ENCODE measurements around the gene DTL.

Gene DTL

DNA sequence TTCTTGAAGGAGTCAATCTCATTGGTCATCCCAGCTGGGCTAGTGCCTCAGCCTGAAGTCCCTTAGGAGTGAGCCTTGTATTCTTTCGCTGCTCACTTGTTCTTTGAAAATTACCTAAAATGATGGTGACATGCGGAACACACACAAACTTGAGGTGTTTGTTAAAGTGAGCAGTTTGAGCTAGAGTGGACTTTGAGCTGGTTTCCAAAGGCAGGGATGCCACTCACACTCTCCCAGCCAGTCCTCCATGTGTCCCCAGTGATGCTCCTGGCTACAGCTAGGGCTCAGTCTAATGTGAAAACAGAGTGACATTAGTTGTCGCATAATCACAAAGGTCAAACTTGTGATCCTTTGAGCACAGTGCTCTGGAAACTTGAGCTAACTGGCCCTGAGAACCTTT lies 84.3 kb downstream of the DTL start:
- Histone ChIP-seq H3K27me3 (ENCODE audit: control insufficient read depth, insufficient read depth, low read length) (no peaks in the 10 kb centered on the region), H3K4me3 (ENCODE audit: low read depth, low read length) (no peak overlapping the region), H3K9me3 (ENCODE audit: control insufficient read depth, low read length) (no peaks in the 10 kb centered on the region), H3K4me2 (ENCODE audit: low read length) (no peak overlapping the region), H3K79me2 (no peaks in the 10 kb centered on the region), H3K36me3 (ENCODE audit: control insufficient read depth, insufficient read depth, low read length) (no peaks in the 10 kb centered on the region), H3K4me1 (no peaks in the 10 kb centered on the region), H3K9ac (no peak overlapping the region), H2AFZ (no peak overlapping the region), H3K27ac (no peak overlapping the region)
- TF ChIP-seq, protein P1, sequence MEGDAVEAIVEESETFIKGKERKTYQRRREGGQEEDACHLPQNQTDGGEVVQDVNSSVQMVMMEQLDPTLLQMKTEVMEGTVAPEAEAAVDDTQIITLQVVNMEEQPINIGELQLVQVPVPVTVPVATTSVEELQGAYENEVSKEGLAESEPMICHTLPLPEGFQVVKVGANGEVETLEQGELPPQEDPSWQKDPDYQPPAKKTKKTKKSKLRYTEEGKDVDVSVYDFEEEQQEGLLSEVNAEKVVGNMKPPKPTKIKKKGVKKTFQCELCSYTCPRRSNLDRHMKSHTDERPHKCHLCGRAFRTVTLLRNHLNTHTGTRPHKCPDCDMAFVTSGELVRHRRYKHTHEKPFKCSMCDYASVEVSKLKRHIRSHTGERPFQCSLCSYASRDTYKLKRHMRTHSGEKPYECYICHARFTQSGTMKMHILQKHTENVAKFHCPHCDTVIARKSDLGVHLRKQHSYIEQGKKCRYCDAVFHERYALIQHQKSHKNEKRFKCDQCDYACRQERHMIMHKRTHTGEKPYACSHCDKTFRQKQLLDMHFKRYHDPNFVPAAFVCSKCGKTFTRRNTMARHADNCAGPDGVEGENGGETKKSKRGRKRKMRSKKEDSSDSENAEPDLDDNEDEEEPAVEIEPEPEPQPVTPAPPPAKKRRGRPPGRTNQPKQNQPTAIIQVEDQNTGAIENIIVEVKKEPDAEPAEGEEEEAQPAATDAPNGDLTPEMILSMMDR (IDR thresholded peaks at IDR 0.05) = no peak

DNA sequence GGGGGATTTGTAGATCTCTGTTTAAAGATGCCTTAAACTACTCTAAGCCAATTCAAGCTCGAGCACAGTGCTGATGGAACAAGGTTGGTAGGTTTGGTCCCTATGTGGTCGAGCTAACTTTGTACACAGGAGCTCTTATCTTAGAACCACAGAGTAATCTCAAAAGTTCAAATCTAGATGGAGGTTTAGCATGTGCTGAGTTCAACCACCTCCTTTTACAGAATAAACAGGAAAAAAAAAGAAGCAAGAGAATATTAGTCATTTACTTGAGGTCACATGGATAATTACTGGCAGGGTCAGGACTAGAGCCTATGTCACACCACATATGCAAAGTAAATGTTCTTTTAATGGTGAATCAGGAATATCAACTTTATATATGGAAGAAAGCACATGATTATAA lies 86.2 kb downstream of the DTL start:
- Histone ChIP-seq H3K27me3 (ENCODE audit: control insufficient read depth, insufficient read depth, low read length) (no peaks in the 10 kb centered on the region), H3K27ac (no peak overlapping the region), H2AFZ (no peak overlapping the region), H3K79me2 (no peaks in the 10 kb centered on the region), H3K4me1 (no peaks in the 10 kb centered on the region), H3K4me3 (ENCODE audit: low read depth, low read length) (no peak overlapping the region), H3K36me3 (ENCODE audit: control insufficient read depth, insufficient read depth, low read length) (no peaks in the 10 kb centered on the region), H3K9ac (no peak overlapping the region), H3K4me2 (ENCODE audit: low read length) (no peak overlapping the region), H3K9me3 (ENCODE audit: control insufficient read depth, low read length) (no peaks in the 10 kb centered on the region)
- TF ChIP-seq, protein P1 (IDR thresholded peaks at IDR 0.05) = no peak

DNA sequence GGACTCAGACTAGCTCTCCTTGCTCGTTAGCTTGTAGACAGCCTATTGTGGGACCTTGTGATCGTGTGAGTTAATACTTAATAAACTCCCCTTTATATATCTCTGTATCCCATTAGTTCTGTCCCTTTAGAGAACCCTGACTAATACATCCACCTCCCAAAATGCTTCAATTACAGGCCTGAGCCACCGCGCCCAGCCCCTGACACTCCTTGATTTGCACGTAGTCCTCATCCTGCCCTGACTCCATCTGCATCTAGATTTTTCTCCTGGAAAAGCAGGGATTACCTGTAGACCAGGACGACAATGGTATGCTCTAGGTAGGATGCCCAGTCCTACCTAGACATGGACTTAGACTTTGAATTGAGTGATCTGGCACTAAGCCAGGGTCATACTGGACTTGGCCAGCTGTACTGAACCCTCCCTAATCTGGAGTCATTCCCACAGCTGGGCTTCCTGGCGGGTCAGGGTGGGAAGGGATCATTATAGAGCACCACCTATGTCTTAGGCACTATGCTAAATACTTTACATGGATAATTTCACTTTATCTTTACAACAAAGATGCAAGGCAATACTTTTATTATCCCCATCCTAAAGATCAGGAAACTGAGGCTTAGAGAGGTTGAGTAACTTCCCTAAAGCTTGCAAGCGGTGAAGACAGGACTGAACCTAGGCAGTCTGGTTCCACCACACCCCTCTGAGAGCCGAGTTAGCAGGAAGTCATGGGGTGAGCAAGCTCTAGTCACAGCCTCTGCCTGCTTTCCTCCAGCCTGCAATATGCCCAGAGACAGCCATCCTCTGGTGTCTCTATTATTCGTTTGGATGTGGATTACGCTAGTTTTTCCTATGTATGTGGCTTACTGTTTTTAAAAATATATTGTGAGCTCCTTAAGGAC lies 89.4 kb downstream of the DTL start:
- Histone ChIP-seq H3K9me3 (ENCODE audit: control insufficient read depth, low read length) (no peaks in the 10 kb centered on the region), H3K4me3 (ENCODE audit: low read depth, low read length) (no peak overlapping the region), H3K9ac (no peak overlapping the region), H3K4me1 (no peaks in the 10 kb centered on the region), H3K27me3 (ENCODE audit: control insufficient read depth, insufficient read depth, low read length) (no peaks in the 10 kb centered on the region), H3K79me2 (no peaks in the 10 kb centered on the region), H3K27ac (no peak overlapping the region), H2AFZ (no peak overlapping the region), H3K4me2 (ENCODE audit: low read length) (no peak overlapping the region), H3K36me3 (ENCODE audit: control insufficient read depth, insufficient read depth, low read length) (no peaks in the 10 kb centered on the region)
- TF ChIP-seq, protein P1 (IDR thresholded peaks at IDR 0.05) = no peak

DNA sequence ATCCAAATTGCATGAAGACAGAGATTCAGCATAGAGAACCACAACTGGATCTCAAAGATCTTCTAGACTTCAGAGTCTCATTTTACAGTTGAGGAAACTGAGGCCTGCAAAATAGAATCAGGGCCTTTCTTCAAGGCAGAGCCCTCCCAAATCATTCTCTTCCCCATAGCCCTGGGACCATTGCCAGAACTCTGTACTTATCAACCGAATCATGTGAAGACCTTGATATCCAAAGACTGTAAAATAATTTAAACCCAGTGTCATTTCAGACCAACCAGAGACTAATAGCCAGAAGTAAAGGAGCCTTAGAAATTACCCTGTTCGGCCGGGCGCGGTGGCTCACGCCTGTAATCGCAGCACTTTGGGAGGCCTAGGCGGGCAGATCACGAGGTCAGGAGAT lies 90.1 kb downstream of the DTL start:
- no peak overlapping the region for H3K4me2 ChIP-seq (ENCODE audit: low read length)
- no peaks in the 10 kb centered on the region for H3K36me3 ChIP-seq (ENCODE audit: control insufficient read depth, insufficient read depth, low read length)
- H3K9me3 ChIP-seq (ENCODE audit: control insufficient read depth, low read length) = no peaks in the 10 kb centered on the region
- H3K27me3 ChIP-seq (ENCODE audit: control insufficient read depth, insufficient read depth, low read length) = no peaks in the 10 kb centered on the region
- no peaks in the 10 kb centered on the region for H3K4me1 ChIP-seq
- H3K9ac ChIP-seq = no peak overlapping the region
- H3K4me3 ChIP-seq (ENCODE audit: low read depth, low read length) = no peak overlapping the region
- TF ChIP-seq, protein P1 (IDR thresholded peaks at IDR 0.05) = no peak
- no peak overlapping the region for H3K27ac ChIP-seq
- H3K79me2 ChIP-seq = no peaks in the 10 kb centered on the region
- H2AFZ ChIP-seq = no peak overlapping the region

DNA sequence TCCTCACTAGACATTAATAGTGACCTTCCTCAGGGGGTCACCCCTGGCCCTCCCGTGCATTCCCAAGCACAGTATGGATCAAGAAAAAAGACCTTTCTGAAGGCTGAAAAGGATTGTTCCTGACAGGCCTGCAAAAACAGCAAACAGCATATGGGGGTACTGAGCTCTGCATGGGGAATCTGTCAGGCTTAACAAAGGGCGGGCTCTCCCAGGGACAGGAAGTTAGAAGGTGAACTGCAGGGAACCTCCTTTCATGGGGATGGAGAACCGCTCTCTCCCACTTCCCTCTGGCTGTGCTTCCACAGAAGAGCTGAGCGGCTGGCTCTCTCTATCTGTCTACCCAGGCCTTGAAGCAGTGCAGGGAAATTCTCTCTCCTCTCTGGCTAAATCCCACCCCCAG lies 91.7 kb downstream of the DTL start:
- H3K9ac ChIP-seq = no peak overlapping the region

More for the DNA sequence above, 91.7 kb downstream of the DTL start:
- no peak overlapping the region for H3K27ac ChIP-seq
- H3K9me3 ChIP-seq (ENCODE audit: control insufficient read depth, low read length) = no peaks in the 10 kb centered on the region
- no peak overlapping the region for H3K4me2 ChIP-seq (ENCODE audit: low read length)
- no peaks in the 10 kb centered on the region for H3K4me1 ChIP-seq
- no peak overlapping the region for H3K4me3 ChIP-seq (ENCODE audit: low read depth, low read length)
- no peaks in the 10 kb centered on the region for H3K79me2 ChIP-seq
- no peaks in the 10 kb centered on the region for H3K27me3 ChIP-seq (ENCODE audit: control insufficient read depth, insufficient read depth, low read length)
- H3K36me3 ChIP-seq (ENCODE audit: control insufficient read depth, insufficient read depth, low read length) = no peaks in the 10 kb centered on the region
- H2AFZ ChIP-seq = no peak overlapping the region
- TF ChIP-seq, protein P1 (IDR thresholded peaks at IDR 0.05) = no peak
